Stimulated activated CD8-positive, alpha-beta memory T cell treated with anti-CD3 and anti-CD28 coated beads, Interleukin-2, amount 100 ng/mL, for 48 hours (primary cell): ENCODE data around the gene RARG.
"Not testable (repeated sequence)": the region's sequence is repeated elsewhere in the genome, so short reads cannot be mapped to it uniquely, and the experiment has no call there.

Source experiments
- DNase-seq, 2 donors: peaks; one replicate each; pipeline ENCODE4 v3.0.0-alpha.2; 2020; ENCODE audit warnings: low read depth in 2 of 2

The RARG gene

DNA sequence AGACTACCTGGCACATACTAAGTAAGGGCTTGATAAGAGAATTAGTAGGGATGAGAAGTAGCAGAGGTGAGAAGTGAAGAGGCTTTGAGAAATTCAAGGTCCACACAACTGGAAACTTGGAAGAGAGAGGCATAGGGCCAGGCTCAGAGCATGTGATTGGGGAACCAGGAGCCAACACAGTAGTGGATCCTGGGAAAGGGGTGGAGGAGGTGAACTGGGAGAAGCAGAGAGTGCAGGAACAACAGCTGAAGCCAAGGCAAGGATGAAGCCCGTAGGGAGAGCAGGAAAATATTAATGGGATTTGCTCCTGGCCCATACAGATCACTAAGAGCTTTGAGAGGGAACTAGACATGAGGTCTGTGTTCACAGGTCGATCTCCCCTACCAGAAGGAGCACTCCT lies 23.6 kb downstream of the RARG start:
- no peak for DNase-seq

DNA sequence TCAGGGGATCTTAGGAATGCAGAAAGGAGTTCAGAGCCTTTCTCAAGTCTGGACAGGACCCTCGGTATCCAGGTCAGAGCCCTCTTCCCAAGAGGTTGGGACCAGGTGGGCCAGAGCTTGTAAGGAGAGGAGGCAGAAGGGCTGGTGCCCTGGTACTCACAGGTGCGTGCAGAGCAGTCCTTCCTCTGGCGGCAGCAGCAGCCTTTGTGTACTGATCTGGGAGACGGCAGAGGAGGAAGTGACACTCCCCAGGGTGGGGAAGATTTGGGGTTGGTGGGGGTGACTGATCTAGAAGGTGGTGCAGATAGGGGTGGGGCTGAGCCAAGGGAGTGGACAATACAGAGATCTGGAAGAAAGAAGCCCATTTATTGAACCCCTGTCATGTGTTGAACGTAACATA lies 25.0 kb downstream of the RARG start, which contains the start of gene ITGB7:
Gene ITGB7, minus strand, starts transcription at position 210 of the 400 bp plus-strand sequence. CDS start 6,808 bp downstream, outside the sequence.
- DNase-seq, result peak in 1 of 2 donors; percentile 45

DNA sequence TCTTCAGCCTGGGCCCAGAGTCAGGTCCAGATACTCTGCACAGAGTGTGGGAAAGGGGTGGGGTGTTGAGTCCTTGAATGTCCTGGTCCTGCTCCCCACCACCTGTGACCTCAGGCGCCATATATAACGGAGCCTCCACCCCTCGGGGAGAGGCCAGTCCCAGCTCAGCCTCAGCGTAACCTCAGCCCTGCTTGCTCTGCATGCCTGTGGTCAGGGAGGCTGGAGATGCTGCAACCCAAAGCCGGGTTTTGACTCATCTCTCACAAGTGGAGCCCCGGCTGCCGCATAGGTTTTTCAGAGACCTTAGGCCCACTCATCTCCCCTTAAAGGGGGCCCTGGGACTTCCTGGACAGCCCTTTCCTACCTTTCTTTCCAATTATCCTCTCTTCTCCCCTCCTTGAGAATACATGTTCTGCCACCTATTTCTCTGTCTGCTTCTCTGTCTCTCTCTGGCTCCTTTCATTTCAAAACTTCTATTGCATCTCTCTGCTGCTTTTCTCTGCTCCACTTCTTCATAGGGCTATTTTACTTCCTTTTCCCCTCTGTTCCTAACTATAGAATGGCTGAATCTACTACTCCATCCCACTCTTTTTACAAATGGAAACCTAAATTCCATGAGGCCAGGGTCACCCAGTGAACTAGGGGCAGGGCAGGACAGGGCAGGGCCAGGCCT lies 26.1 kb downstream of the RARG start:
- peak; percentile 73 to 77 for DNase-seq

DNA sequence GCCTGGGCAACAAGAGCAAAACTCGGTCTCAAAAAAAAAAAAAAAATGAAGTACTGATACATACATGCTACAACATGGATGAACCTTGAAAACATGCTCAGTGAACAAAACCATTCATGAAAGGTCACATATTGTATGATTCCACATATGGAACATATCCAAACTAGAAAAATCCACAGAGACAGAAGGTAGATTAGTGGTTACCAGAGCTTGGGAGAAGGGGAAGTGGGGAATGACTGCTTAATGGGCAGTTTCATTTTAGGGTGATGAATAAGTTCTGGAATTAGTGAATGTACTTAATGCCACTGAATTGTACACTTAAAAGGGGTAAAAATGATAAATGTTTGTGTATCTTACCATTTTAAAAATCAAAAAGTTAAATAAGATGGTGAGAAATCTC lies 27.7 kb downstream of the RARG start:
- no peak for DNase-seq

DNA sequence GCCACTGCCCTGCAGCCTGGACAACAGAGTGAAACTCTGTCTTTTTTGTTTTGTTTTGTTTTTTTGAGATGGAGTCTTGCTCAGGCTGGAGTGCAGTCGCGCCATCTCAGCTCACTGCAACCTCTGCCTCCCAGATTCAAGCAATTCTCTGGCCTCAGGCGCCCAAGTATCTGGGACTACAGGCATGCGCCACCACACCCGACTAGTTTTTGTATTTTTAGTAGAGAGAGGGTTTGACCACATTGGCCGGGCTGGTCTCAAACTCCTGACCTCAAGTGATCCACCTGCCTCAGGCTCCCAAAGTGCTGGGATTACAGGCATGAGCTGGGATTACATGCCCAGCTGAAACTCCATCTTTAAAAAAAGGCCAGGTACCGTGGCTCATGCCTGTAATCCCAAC lies 29.7 kb downstream of the RARG start:
- DNase-seq, result not testable (repeated sequence)

DNA sequence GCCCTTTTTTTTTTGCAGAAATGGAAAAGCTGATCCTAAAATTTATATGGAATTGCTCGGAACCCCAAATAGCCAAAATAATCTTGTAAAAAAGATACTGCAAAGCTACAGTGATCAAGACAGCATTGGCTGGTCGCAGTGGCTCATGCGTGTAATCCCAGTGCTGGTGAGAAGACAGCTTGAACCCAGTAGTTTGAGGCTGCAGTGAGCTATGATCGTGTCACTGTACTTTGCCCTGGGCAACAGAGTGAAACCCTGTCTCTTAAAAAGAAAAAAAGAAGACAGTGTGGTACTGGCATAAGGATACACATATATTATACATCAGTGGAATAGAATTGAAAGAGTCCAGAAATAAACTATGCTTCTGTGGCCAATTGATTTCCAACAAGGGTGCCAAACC lies 30.4 kb downstream of the RARG start:
- no peak for DNase-seq

DNA sequence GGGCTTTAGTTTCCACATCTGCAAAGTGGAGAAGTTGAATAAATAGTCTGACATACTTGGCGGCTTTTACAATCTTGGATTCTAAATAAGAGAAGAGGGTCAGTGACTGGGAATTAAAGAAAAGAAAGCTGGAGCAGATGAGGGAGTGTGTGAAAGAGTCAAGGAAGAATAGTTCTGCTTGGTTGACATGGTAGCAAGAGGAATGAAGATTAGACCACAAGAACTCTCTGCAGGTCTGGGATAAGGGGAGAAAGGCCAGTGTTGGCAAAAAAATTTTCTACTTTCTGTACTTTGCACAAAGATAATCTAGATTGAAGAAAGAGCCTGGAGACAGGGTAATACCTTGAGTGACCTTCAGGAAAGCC lies 30.9 kb downstream of the RARG start:
- no peak for DNase-seq

DNA sequence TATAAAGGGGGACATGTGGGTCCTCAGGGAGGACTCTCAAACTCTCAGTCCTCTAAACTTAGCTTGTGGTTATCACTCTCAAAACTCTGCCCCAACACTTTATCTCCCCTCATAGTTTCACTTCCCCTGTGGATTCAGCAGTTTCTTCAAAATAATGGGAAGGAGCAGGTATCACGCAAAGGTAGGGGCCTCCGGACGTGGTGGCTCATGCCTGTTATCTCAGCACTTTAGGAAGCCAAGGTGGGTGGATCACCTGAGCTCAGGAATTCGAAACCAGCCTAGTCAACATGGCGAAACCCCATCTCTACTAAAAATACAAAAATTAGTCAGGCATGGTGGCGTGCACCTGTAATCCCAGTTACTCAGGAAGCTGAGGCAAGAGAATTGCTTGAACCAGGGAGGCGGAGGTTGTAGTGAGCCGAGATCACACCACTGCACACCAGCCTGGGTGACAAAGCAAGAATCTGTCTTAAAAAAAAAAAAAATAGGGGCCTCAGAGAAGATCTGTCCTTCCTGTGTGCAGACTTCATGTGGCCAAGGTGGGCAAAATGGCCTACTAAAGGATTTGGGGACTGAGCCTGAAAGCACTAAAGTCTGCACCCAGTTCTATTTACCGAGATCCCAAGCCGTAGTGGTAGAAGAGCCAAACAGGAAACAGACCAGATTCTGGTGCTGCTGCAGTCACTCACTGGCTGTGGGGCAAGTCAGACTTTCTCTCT lies 31.4 kb downstream of the RARG start:
- DNase-seq, result no peak

DNA sequence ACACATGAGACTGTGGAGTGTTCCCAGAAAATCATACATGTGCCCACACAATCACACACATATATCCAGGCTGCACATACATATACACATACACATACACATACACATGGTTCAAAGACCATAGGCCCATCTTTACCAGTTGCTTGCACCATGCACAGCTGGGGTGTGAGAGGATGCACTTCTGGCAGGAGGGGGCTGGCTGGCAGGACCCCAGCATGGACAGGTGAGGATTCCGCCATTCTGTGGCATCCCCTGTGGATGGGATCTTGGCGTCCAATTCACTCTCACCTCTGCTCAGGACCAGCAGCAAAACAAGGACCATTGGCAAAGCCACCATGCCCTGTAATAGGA lies 31.9 kb downstream of the RARG start:
- DNase-seq, result no peak

DNA sequence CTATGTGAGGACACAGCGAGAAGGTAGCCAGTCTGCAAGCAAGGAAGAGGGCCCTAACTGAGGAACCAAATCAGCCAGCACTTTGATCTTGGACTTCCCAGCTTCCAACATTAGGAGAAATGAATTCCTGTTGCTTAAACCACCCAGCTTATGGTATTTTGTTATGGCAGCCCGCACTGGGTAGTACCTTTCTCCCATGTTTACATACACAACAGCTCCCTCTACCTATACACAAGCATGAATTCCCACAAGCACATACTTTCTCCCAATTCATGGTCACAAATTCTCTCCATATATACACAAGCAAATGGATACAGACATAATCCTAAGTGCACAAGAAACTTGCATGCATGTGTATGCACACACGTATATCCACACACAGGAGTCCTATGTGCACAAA lies 32.3 kb downstream of the RARG start:
- no peak for DNase-seq

DNA sequence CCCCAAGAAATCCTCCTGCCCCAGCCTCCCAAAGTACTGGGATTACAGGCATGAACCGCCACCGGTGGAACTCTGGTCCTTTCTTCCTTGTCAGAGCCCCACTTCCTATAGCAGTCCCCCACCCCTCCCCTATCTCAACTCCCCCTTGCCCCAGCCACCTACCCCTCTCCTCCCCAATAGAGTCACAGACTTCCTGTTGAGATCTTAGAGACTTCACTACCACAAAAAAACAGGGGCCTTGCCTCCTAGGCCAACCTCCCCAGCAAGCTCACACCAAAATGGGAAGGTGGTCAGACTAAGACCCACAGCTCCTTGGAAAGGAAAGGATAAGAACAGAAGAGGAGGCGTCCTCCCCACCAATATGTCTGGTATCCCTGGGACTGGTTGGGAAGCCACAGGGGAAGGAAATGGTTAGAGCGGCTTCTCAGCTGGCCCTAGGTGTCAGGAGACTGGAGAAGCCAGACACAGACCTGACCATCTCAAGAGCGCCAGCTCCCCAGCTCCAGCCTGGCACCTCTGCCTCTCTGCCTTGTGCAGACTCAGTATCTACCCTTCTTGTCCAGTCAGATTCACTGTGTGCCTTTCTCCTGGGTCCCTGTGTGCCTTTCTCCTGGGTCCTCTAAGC lies 33.4 kb downstream of the RARG start:
- no peak for DNase-seq

DNA sequence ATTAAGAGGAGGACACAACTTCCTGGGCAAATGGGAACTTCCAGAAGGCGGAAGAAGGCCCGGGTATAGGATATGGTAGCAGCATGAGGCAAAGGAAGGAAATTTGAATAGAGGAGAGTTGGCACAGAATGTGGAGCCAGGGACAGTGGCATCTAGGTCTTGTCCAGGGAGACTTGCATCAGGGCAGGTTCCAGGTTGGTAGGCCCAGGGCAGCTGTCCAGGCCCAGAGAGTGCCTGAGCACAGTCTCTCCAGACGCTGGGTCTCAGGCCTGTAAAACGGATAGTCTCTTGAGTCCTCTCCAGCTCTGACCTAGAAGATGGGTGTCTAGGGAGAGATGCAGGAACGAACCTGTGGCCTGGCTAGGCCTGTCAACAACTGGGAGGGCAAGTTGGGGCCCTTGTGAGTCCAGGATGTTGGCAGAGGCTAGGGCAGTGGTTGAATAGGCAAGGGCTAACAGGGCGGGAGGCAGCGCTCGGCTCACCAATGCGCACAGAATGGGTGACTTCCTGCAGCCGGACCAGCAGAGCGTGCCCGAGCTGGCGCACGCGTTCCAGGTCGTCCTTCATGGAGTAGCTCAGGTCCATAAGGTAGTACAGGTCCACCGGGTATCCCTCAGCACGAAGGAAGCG lies 34.9 kb downstream of the RARG start:
- DNase-seq, result no peak

DNA sequence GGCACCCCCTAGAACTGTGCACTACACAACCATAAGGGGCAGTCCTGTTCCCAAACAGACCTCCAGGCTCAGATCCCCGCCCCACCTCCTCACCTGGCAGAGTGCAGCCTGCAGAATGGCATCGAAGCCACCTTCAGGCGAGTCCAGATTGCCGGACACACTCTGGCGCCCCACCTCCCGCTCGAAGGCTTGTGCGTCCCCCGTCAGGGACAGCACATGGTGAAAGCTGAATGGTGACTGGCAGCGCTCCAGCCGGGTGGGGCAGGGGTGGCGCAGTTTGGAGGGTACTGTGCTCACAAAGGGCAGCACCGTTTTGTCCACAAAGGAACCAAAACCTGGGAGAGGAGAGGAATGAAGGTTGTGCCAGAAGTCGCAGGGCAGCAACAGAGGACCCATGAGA lies 35.5 kb downstream of the RARG start:
- no peak for DNase-seq

DNA sequence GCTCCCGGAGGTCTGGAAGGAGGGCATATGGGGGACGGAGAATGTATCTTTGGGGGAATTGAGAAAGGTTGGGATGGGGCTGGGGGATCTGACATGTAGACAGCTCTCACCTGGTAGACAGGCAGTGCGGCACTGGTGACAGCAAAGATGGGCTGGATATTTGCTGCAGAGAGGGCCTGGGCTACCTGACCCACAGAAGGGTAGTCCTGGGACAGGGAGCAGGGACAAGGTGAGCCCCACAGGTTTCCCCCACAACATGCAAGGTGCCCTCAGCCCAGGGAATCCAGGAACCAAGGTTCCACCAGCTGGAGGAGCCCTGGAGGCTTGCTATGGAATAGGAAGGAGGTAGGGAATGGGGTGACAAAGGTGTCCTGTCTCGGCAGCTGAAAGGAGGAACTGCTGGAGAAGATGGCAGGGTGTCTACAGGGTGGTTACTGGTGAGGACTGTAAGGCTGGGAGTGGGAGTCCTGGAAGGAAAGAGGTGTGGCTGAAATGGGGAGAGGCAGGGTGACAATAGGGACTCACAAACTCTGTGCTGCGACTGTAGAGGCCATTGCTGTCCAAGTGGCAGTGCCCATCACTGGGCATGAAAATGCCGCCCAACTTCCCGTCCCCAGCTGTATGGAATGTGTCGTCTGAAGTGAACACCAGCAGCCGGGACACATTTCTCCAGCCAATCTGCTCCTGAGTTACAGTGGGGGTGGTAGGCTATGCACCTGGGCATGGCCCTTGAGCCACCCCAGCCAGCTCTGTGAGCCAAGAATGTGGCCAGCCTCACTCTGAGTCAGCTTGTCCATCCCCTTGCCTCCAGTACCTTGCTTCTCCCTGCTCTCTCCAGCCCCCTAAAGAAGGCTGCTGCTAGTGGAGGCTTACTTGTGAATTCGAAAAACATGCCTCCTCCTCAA lies 36.2 kb downstream of the RARG start:
- no peak for DNase-seq

DNA sequence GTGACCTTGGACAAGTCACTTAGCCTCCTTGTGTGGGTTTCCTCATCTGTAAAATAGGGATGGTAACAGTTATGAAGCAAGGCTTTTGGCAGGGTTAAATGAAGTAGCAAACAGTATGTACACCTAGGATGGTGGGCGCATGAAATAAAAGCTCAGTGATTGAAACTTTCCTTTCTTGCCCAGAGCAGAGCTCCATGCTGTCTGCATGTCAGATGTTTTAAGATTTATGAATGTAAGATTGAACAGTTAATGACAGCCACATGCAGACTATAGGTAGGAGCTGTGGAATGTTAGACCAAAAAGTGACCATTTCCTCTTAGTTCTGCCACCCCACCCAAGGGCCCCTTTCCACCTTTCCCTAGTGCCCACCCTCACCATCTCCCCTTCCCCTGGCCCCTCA lies 37.0 kb downstream of the RARG start:
- no peak for DNase-seq

DNA sequence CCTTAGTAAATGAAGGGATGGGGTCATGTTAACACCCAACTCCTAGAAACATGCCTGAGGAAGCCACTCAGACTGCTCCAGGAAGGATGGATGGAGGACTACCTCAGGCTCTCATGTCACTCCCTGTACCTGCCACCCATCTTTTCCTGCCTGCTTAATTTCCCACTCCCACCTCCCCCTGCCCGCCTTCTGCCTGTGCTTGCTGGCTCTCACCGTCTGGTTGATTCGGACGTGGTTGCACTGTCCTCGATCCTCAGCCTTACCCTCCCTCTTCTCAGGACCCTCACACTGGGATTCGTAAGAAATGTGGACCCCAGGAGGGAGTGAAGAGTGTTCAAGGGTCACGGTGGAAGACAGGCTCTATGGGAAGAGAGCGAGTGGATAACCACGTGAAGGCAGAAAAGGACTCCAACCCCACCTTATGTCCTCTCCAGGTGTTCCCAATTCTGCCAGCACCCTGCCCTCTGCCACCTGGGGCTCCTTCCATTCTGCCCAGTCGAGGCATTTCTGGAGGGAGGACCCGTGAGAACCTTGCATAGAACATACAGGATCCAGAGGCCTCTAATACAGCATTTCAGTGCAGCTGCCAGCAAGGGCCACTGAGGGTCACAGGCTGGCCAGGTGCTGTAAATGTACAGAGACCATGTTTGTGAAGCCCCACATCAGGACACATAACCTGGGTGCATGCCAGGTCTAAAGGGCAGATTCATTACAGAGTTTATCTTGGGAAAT lies 37.9 kb downstream of the RARG start:
- DNase-seq, result no peak

DNA sequence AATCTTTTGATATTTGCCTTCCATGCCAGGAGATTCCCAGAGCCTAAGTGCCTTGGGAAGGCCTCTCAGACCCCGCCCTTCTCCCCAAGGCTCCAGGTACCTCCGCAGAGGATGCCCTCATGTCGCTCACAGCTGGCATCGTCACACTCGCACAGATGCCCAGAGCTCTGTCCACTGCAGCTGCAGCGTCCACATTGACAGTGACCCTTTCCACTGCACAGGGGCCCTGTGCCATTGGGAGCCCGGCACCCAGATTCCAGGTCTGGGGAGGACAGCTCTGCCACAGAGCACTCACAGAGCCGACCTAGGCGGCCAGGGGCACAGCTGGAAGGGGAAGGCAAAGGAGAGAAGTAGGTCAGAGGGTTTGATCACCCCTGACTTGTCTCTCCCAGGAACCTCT lies 39.0 kb downstream of the RARG start:
- DNase-seq, result no peak

DNA sequence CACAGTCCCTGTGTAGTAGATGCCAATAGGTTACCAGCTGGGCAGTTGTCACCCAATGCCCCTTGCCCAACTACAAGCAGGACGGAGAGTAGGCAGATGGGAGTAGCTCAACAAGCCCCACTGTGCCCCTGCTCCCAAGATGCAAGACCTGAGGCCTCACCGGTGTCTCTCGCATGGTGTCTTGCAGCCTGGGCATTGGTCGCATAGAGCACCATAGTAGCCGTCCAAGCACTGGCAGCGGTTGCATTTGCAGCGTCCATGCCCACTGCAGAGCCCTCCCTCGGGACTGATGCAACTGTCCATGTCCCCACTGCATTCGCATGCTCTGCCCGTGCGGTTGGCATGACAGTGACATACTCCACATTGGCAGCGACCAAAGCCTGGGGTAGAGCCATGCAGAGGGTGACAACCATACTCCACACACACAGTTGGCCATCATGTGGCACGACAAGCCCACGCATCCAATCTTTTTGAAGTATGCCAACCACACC lies 39.4 kb downstream of the RARG start:
- no peak for DNase-seq

DNA sequence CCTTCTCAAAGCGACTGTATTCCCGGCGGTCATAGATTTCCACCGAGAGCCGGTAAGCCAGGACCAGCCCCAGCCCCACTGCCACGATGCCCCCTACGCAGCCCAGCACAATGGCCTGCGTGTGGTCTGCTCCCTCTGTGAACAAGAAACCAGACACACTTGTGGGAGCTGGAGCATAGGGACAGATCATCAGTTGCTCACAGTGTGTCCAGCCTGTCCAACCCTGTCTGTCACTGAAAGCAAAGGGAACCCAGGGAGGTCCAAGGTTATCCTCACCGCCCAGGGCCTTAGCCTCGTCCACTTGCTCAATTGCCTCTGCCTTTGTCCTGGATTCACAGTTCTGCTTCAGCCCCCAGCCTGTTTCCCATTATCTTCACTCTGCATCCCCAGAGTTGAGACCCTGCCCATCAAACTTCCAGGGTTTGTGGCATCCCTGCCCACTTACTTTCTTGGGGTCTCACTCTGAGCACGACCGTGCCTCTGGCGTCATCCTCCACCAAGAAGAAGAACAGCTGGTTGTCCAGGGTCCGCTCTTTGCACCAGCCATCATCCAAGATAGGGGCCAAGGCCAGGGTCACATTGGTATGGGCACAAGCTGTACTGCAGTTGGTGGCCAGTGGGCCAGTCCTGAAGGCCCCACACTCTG lies 40.0 kb downstream of the RARG start:
- DNase-seq, result no peak

DNA sequence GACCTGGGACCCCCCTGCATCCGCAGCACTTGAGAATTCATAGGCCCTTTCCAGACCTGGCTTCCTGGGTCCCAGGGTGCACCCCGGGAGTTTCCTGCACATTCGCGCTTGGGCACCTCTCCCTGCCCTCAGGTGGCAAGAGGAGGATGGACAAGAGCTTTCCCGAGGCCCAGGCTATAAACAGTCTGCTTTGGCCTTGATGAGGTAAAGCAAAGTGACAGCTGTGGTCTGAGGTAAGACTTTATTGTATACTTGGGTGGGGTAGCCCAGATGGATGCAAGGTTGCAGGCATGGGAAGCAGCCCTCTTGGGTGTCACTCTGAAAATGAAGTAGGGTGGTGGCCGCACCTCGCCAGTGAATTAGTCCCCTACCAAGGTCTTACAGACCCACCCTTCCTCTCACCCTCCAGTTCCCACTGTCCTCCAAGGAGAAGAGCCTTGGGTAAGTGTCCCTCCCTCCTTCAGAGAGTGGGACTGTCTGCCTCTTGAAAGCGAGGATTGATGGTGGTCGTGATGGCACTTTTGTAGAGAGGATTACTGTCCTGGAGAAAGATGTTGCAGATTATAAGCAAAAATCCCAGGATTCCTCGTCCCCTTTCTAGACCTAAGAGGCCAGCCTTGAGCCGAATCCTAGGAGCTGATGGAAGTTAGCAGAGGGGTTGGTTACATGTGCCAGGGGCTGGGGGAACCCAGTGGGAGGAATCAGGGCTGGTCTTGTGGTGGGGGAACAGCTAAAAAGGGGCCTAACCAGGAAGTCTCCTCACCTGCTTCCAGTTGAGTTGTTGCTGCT lies 40.7 kb downstream of the RARG start:
- no peak for DNase-seq
